Activated T-helper 1 cell treated with Interleukin-2 at 50 U/mL for 16 hours (primary cell): ENCODE measurements around the gene LRFN2.
A peak's percentile ranks its signal among the peaks of the same experiment; 100 is the strongest.

Source experiments
- DNase-seq: peaks from one replicate; pipeline ENCODE4 v3.0.0-alpha.2; 2020; ENCODE audit warnings: low read depth

LRFN2 gene

GRCh38 chr6:40587240-40588069 lies at the start of gene LRFN2:
Gene LRFN2 (minus strand): TSS chr6:40587364.
- DNase-seq, result peak; percentile 37

DNA sequence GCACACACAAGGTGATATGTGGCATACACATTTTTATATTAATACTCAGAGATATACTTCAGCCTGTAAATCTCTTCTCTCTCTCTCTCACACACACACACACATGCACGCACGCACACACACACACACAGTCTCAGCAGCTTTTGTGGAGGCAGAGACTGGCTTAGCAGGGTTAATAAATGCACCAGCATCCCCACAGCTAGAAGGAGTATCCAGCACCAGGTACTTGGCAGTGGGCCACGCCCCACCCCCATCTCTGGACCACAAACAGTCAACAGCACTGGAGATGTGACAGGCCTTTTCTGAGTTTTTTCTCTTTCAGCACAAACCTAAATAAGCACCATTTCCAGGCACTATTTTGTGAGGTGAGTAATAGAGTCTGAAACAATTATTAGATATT lies 47.3 kb upstream of the LRFN2 start:
- no peak for DNase-seq

- no peak for DNase-seq
These were observed 44.6 kb upstream of the LRFN2 start for GRCh38 chr6:40631744-40632143.

GRCh38 chr6:40630488-40630887 lies 43.3 kb upstream of the LRFN2 start:
- no peak for DNase-seq

DNA sequence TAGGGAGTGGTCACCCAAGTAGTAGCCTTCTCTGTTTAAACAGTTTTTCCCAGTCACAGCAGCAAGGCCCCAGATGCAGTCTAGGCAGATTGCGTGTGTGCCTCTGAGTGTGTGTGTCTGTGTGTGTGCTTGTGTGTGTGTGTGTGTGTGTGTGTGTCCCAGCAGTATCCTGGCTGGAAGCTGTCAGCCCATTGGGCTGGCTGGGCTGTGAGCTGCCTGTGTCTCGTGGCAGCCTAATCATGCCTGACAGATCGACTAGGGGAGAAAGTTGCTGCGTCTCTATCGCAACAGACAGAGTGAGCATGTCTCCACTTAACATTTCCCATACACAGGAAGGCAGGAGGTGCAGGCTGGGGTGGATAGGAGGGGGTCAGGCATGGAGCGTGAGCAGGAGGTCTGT lies 42.9 kb upstream of the LRFN2 start:
- no peak for DNase-seq

- DNase-seq, result no peak
These were observed 42.3 kb upstream of the LRFN2 start for GRCh38 chr6:40629463-40629862.

- DNase-seq, result no peak
These were observed 40.2 kb upstream of the LRFN2 start for GRCh38 chr6:40627316-40627715.

GRCh38 chr6:40626886-40627285 lies 39.7 kb upstream of the LRFN2 start:
- DNase-seq, result no peak

- DNase-seq, result no peak
These were observed 36.8 kb upstream of the LRFN2 start for GRCh38 chr6:40623932-40624331.

DNA sequence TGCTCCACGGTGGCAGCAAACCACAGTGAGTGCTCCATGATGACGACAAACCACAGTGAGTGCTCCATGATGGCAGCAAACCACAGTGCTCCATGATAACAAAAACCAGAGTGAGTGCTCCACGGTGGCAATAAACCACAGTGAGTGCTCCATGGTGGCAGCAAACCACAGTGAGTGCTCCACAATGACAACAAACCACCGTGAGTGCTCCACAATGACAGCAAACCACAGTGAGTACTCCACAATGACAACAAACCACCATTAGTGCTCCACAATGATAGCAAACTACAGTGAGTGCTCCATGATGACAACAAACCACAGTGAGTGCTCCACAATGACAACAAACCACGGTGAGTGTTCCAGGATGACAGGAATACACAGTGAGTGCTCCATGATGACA lies 36.0 kb upstream of the LRFN2 start:
- no peak for DNase-seq

GRCh38 chr6:40620574-40621240 lies 33.5 kb upstream of the LRFN2 start:
- no peak for DNase-seq

DNA sequence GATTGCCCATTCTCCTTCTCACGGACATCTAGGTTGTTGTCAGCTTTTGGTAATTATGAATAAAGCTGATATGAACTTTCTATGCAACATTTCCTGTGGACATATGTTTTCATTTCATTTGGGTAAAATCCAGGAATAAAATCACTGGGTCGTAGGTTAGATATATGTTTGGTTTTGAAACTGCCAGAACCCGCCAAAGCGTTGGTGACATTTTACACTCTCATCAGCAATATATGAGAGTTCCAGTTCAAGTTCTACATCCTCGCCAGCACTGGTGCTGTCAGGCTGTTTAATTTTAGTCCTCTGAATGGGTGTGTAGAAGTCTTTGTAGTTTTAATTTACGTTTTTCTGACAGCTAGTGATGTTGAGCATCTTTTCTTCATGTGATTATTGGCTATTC lies 27.5 kb upstream of the LRFN2 start:
- no peak for DNase-seq

DNA sequence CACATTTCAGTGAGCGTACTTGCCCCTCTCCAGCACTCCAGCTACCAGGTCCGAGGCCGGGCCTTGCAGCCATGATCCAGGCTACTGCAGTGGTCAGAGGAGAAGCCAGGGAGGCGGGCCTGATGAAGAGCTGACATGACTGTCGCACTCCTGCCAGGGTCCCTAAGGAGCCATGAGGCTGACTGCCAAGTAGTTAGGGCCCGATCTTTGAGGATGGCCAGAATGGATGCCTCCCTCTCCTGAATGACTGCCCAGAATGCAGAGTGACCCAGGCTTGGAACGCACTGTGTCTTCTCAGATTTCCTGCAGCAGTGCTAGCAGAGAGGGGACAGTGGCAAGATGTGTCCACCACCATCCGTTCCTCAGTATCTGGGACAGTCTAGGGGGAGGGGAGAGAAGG lies 24.7 kb upstream of the LRFN2 start:
- DNase-seq, result no peak

DNA sequence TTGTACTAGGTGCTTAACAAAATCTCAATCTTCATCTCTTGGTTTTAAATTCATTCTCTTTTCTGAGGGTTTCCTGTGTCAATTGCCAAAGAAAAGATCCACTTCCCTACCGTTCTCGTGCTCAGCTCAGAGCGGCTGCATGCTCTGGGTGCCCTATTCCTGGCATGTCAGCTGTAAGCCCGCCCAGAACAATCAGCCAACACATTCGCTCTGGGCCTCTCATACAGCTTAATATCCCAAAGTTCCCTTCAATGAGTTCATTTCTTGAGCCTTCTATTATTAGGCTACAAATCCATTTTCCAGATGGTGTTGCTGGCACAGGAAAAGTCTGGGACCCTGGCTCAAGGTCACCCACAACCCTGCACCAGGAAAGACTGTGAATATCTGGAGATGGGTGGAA lies 24.3 kb upstream of the LRFN2 start:
- no peak for DNase-seq

DNA sequence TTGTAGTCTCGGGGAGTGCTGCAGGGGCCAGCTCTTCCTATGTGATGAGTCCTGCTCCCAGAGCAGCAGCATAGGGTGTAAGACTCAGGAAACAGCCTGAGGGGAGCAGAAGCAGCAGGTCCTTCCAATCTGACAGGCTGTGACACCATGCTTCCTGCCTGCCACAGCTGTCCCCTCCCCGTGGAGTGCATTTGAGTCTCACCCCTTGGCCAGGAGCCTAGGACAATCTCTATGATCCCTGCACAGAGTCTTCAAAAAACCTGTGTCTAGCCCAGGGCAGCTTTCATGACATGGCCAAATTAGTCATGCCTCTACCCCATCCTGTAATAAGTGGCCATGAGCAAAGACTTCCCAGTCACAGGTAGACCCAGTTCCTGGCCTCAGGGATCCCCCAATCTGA lies 23.1 kb upstream of the LRFN2 start:
- no peak for DNase-seq

GRCh38 chr6:40606981-40607380 lies 19.8 kb upstream of the LRFN2 start:
- DNase-seq, result no peak

- no peak for DNase-seq
These were observed 19.4 kb upstream of the LRFN2 start for GRCh38 chr6:40606526-40606925.

- no peak for DNase-seq
These were observed 16.9 kb upstream of the LRFN2 start for GRCh38 chr6:40604082-40604481.

- no peak for DNase-seq
These were observed 12.4 kb upstream of the LRFN2 start for GRCh38 chr6:40599555-40599954.

DNA sequence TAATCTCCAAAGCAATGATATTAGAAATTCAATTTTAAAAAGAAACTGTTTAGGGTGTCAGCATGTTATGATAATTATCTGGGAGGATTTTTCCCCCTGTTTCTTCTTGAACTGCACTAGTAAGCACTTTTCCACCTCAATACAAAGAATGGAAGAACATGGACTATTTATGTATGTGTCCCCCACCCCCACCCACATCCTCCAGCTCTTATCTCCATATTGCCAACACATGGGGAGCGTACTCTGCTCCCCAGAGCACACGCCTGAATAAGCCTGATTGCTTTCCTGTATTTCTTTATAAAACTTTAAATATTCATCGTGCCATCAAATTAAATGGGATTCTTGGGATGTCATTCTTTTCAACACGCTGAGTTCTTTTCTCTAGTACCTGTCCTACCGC lies 11.4 kb upstream of the LRFN2 start:
- DNase-seq, result no peak

- DNase-seq, result no peak
These were observed 10.1 kb upstream of the LRFN2 start for GRCh38 chr6:40597301-40597700.

DNA sequence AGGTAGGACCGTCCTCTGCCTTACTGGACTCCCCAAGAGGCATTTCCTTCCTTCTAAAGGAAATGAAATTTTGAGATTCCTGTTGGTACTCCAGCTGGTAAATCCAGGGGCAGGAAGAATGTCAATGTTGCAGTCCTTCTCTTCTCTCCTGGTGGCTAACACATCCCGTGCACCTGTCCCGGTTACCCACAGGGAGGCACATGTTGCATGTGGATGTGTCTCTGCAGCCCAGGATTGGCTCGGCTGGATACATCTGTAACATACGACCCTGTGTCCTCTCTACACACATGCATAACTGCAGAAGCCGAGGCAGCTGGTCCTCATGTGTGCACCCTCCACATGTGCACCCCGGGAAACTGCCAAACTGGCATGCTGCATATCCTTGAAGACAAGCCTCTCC lies 1.3 kb upstream of the LRFN2 start:
- DNase-seq, result no peak

DNA sequence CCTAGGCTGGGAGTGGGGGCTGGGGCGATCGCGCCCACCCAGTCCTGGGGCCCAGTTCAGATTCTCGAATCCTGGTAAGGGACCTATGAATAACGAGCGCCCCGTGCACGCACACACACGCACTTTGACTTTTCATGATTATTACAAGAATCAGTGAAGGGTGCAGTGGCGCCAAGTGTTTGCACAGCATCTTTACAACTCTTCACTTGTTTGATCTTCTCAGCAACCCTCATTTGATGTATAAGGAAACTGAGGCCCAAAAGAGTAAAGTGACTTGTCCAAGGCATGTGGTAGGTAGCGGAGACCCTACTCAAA lies 863 bp upstream of the LRFN2 start:
- no peak for DNase-seq
